ENCODE data around the gene BEST3. TPM values are rescaled to one million over a fixed set of nuclear protein-coding genes. Genes with fewer than 3 reads are reported as not detected.

BEST3 gene
- polyA plus RNA-seq, 1 donor from 2014 or later, result 0.88 TPM

- Histone ChIP-seq H3K9me2 (ENCODE audit: insufficient read depth, low read length) (no peaks in the 10 kb centered on the region), H3K27ac (ENCODE audit: low read length) (no peak overlapping the region), H3K4me2 (ENCODE audit: low read length) (no peak overlapping the region), H2AFZ (ENCODE audit: low read depth, low read length) (no peak overlapping the region), H3K9me3 (ENCODE audit: low read length) (no peaks in the 10 kb centered on the region), H3K9ac (ENCODE audit: low read length) (no peak overlapping the region), H3F3A (ENCODE audit: insufficient read depth, low read length, poor library complexity, severe bottlenecking) (no peaks in the 10 kb centered on the region), H3K27me3 (ENCODE audit: insufficient read depth, low read depth, low read length) (no peaks in the 10 kb centered on the region), H3K36me3 (ENCODE audit: insufficient read depth, low read length) (no peaks in the 10 kb centered on the region), H3K79me2 (replicated peaks; ENCODE audit: insufficient read depth, low read length) (no peaks in the 10 kb centered on the region), H4K20me1 (ENCODE audit: insufficient read depth) (no peaks in the 10 kb centered on the region), H3K4me3 (ENCODE audit: low read length) (no peak overlapping the region)
- TF ChIP-seq CTCF (IDR thresholded peaks at IDR 0.05; ENCODE audit: poor library complexity, severe bottlenecking), result no peak
- TF ChIP-seq RAD21 (conservative IDR thresholded peaks at IDR 0.05), result no peak
Measured at GRCh38 chr12:69682110-69682755, 16.9 kb downstream of the BEST3 start.

- H3K4me2 ChIP-seq (ENCODE audit: low read length), result no peak overlapping the region
- no peak overlapping the region for H2AFZ ChIP-seq (ENCODE audit: low read depth, low read length)
- TF ChIP-seq REST (IDR thresholded peaks at IDR 0.05; ENCODE audit: borderline replicate concordance) (no peak), SMC3 (conservative IDR thresholded peaks at IDR 0.05; ENCODE audit: poor library complexity) (no peak), EZH2 (IDR thresholded peaks at IDR 0.05; ENCODE audit: borderline replicate concordance, insufficient read depth, low read length, poor library complexity, severe bottlenecking) (no peak), POLR2AphosphoS5 (IDR thresholded peaks at IDR 0.05) (no peak), EP300 (conservative IDR thresholded peaks at IDR 0.05; ENCODE audit: poor library complexity, severe bottlenecking) (no peak), CTCF (IDR thresholded peaks at IDR 0.05; ENCODE audit: poor library complexity, severe bottlenecking) (no peak), RAD21 (conservative IDR thresholded peaks at IDR 0.05) (no peak), TAF1 (IDR thresholded peaks at IDR 0.05; ENCODE audit: low read depth) (no peak), MXI1 (conservative IDR thresholded peaks at IDR 0.05; ENCODE audit: poor library complexity, severe bottlenecking) (no peak)
- no peaks in the 10 kb centered on the region for H3K9me2 ChIP-seq (ENCODE audit: insufficient read depth, low read length)
- no peaks in the 10 kb centered on the region for H3F3A ChIP-seq (ENCODE audit: insufficient read depth, low read length, poor library complexity, severe bottlenecking)
- no peaks in the 10 kb centered on the region for H3K79me2 ChIP-seq (replicated peaks; ENCODE audit: insufficient read depth, low read length)
- no peak overlapping the region for H3K9ac ChIP-seq (ENCODE audit: low read length)
- H3K27me3 ChIP-seq (ENCODE audit: insufficient read depth, low read depth, low read length), result no peaks in the 10 kb centered on the region
- H3K27ac ChIP-seq (ENCODE audit: low read length), result no peak overlapping the region
- H3K4me3 ChIP-seq (ENCODE audit: low read length), result no peak overlapping the region
- H4K20me1 ChIP-seq (ENCODE audit: insufficient read depth), result no peaks in the 10 kb centered on the region
- no peaks in the 10 kb centered on the region for H3K36me3 ChIP-seq (ENCODE audit: insufficient read depth, low read length)
- H3K9me3 ChIP-seq (ENCODE audit: low read length), result no peaks in the 10 kb centered on the region
Measured at GRCh38 chr12:69679119-69679518, 20.0 kb downstream of the BEST3 start.

Data from neural cell (in vitro differentiated cells).